K562 (cell line): ENCODE data around the gene IKBKG. TPM values are rescaled to one million over a fixed set of nuclear protein-coding genes. Genes with fewer than 3 reads are reported as not detected.

Source experiments
- ATAC-seq: fragments of 200-7000 bp; cut with Tn5 transposase; 3 replicates; pipeline ENCODE4 v1.9.1; 2020; ENCODE audit warnings: moderate library complexity
- BruUV-seq: library from RNA; stranded (reverse); fragments of 400-500 nt; replicated peaks from 2 replicates; lab custom pipeline; 2021; lab: Mats Ljungman, UMichigan
- CTCF ChIA-PET: fragments of 300-600 bp; formaldehyde crosslinking; extraction: SDS; loops from one replicate; lab custom pipeline; 2021; ENCODE audit warnings: low intra/inter-chr PET ratio; lab: Yijun Ruan, JAX
- POLR2A ChIA-PET: fragments of 300-600, 350-650 bp; sonication (Branson Sonifier 250); formaldehyde crosslinking; extraction: SDS; loops from one replicate; lab custom pipeline; 2021; ENCODE audit warnings: antibody characterized with exemption, inconsistent platforms; lab: Yijun Ruan, JAX
- DNase-seq, 4 experiments: peaks; one replicate each; pipeline versions ENCODE4 v3.0.0 to v3.0.0-alpha.2; 2011 to 2018; ENCODE audit warnings: low spot score in 3 of 4, mixed read lengths in 3 of 4; ENCODE audit errors: extremely low read depth in 1 of 4
- FAIRE-seq: peaks from 2 replicates; lab custom pipeline; 2011; peaks lifted over from hg19 to GRCh38; lab: Jason Lieb, UNC
- H2AFZ ChIP-seq: 2 replicates; pipeline ENCODE4 v1.6.0; 2011; ENCODE audit warnings: low read depth, low read length, control low read depth, inconsistent platforms
- H3K27ac ChIP-seq: fragments of 200-600 bp; 3 replicates; pipeline ENCODE4 v1.8.0; 2011; ENCODE audit warnings: low read depth, mild to moderate bottlenecking, control low read depth, inconsistent platforms, low read length, moderate library complexity, mixed read lengths; ENCODE audit errors: extremely low read depth
- H3K27me3 ChIP-seq, 2 experiments: fragments of 300-600 bp in 1 of 2; 2 replicates in 1 of 2; 3 replicates in 1 of 2; pipeline versions ENCODE4 v1.6.0 to v1.8.0; 2011; ENCODE audit warnings: inconsistent platforms in 2 of 2, low read length in 2 of 2, mild to moderate bottlenecking in 1 of 2, mixed read lengths in 1 of 2, moderate library complexity in 1 of 2; ENCODE audit not compliant: control insufficient read depth in 2 of 2, insufficient read depth in 2 of 2
- H3K36me3 ChIP-seq: fragments of 300-600 bp; 3 replicates; pipeline ENCODE4 v1.8.0; 2011; ENCODE audit warnings: mild to moderate bottlenecking, low read length, inconsistent platforms; ENCODE audit not compliant: control insufficient read depth, insufficient read depth
- H3K4me1 ChIP-seq, 2 experiments: fragments of 200-600 bp in 1 of 2; replicated peaks in 1 of 2; 2 replicates in 1 of 2; 3 replicates in 1 of 2; pipeline versions ENCODE4 v1.5.1 to v1.8.0; 2011; ENCODE audit warnings: inconsistent platforms in 2 of 2, low read length in 2 of 2, mild to moderate bottlenecking in 1 of 2, mixed read lengths in 1 of 2, moderate library complexity in 1 of 2; ENCODE audit not compliant: control insufficient read depth in 2 of 2, insufficient read depth in 2 of 2
- H3K4me2 ChIP-seq: 2 replicates; pipeline ENCODE4 v1.6.1; 2011; ENCODE audit warnings: low read length, control low read depth, inconsistent platforms, mixed read lengths; ENCODE audit not compliant: insufficient read depth
- H3K4me3 ChIP-seq: fragments of 200-600 bp; sonication (generic), shearing (Covaris generic); 2 replicates; pipeline ENCODE4 v1.5.1; 2016; ENCODE audit warnings: control low read depth, inconsistent platforms
- H3K79me2 ChIP-seq: fragments of 200-600 bp; 3 replicates; pipeline ENCODE4 v1.8.0; 2011; ENCODE audit warnings: low read length, inconsistent platforms; ENCODE audit not compliant: control insufficient read depth, insufficient read depth
- H3K9ac ChIP-seq, 2 experiments: 2 replicates each; pipeline versions ENCODE4 v1.6.0 to v1.6.1; 2011; ENCODE audit warnings: low read depth in 2 of 2, low read length in 2 of 2, control low read depth in 1 of 2, inconsistent platforms in 1 of 2, mild to moderate bottlenecking in 1 of 2, mixed read lengths in 1 of 2; ENCODE audit not compliant: insufficient read depth in 1 of 2
- H3K9me1 ChIP-seq: one replicate; pipeline ENCODE4 v1.6.0; 2011; ENCODE audit warnings: inconsistent platforms, mild to moderate bottlenecking, low read length, moderate library complexity; ENCODE audit not compliant: control insufficient read depth, insufficient read depth
- H3K9me3 ChIP-seq: replicated peaks from 2 replicates; pipeline ENCODE4 v1.5.1; 2011; ENCODE audit warnings: low read depth, low read length, inconsistent platforms; ENCODE audit not compliant: control insufficient read depth, insufficient read depth
- H4K20me1 ChIP-seq: replicated peaks from 2 replicates; pipeline ENCODE4 v1.6.1; 2011; ENCODE audit warnings: low read length, inconsistent platforms, mixed read lengths; ENCODE audit not compliant: control insufficient read depth, insufficient read depth
- EP400 ChIP-seq: fragments of 450-650 bp; IDR thresholded peaks from 2 replicates; pipeline ENCODE4 v1.6.1; 2017; ENCODE audit warnings: antibody characterized with exemption, mild to moderate bottlenecking, moderate library complexity
- JUND ChIP-seq, 2 experiments: IDR thresholded peaks; 2 replicates in 1 of 2; 3 replicates in 1 of 2; pipeline ENCODE4 v1.6.1; 2011; ENCODE audit warnings: borderline replicate concordance in 2 of 2, low read depth in 2 of 2, low read length in 2 of 2, improper control_type of control experiment in 1 of 2, missing biosample characterization in 1 of 2, missing genetic modification characterization in 1 of 2, missing genetic modification reagents in 1 of 2
- WGBS: fragments of 100-300 bp; shearing (Covaris generic); methylation state at CpG from one replicate; pipeline ENCODE4 v1.1.6; 2016; ENCODE audit warnings: low coverage, mixed read lengths; ENCODE audit not compliant: insufficient coverage; ENCODE audit errors: missing lambda C conversion rate; 5-methylcytosine and 5-hydroxymethylcytosine counted together
- in situ Hi-C: fragments of 300-500 bp; cut with MboI; formaldehyde crosslinking; loops from 4 replicates; pipeline ENCODE4 v1.15.0; 2018; ENCODE audit warnings: inconsistent platforms, mixed read lengths
- intact Hi-C: fragments of 100-400 bp; cut with micrococcal nuclease; formaldehyde crosslinking; loops from 2 replicates; pipeline ENCODE4 v1.14.2; 2022
- polyA plus RNA-seq, 8 experiments: library from polyadenylated mRNA; depleted of rRNA in 4 of 8; stranded (reverse) in 5 of 8; unstranded in 3 of 8; fragments of >200 nt; fragmentation: Nextera tagmentation in 2 of 8; fragmentation: Illumina TruSeq in 1 of 8; extraction: Ambion mirVana in 2 of 8; extraction: Trizol in 1 of 8; gene quantifications; 2 replicates each; pipeline versions ENCODE4 v1.2.1 to v1.2.3, GENCODE V29; 2011 to 2014; ENCODE audit warnings: inconsistent platforms in 1 of 8, missing spikeins in 1 of 8
- total RNA-seq, 7 experiments: library from RNA; depleted of rRNA in 6 of 7; stranded (reverse); fragments of >200 nt in 6 of 7; fragmentation: Illumina TruSeq in 2 of 7; extraction: Trizol in 2 of 7; gene quantifications; 2 replicates each; pipeline versions ENCODE4 v1.2.1 to v1.2.3, GENCODE V29; 2011 to 2021; ENCODE audit warnings: low replicate concordance in 1 of 7
- TF ChIP-seq, protein P1 (sequence below): sonication (generic); formaldehyde crosslinking; IDR thresholded peaks from 2 replicates; pipeline ENCODE4 v1.8.0; 2022; ENCODE audit warnings: missing genetic modification reagents, mild to moderate bottlenecking, borderline replicate concordance
- TF ChIP-seq, protein P2 (sequence below), 2 experiments: IDR thresholded peaks; 2 replicates each; pipeline ENCODE4 v1.6.1; 2012; ENCODE audit warnings: improper control_type of control experiment in 2 of 2, low read depth in 2 of 2, low read length in 2 of 2, borderline replicate concordance in 1 of 2

Gene IKBKG
- total and polyA plus RNA-seq, 9 of the 15 experiments (the other 6 are each of a cell fraction or from before 2014, with no cell fraction given) = 0.68 to 60.0 (median 21.9) TPM

- TF ChIP-seq, protein P1, sequence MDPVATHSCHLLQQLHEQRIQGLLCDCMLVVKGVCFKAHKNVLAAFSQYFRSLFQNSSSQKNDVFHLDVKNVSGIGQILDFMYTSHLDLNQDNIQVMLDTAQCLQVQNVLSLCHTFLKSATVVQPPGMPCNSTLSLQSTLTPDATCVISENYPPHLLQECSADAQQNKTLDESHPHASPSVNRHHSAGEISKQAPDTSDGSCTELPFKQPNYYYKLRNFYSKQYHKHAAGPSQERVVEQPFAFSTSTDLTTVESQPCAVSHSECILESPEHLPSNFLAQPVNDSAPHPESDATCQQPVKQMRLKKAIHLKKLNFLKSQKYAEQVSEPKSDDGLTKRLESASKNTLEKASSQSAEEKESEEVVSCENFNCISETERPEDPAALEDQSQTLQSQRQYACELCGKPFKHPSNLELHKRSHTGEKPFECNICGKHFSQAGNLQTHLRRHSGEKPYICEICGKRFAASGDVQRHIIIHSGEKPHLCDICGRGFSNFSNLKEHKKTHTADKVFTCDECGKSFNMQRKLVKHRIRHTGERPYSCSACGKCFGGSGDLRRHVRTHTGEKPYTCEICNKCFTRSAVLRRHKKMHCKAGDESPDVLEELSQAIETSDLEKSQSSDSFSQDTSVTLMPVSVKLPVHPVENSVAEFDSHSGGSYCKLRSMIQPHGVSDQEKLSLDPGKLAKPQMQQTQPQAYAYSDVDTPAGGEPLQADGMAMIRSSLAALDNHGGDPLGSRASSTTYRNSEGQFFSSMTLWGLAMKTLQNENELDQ = peak; percentile 65; the same call in 1 of the 2 replicates
- peak; percentile 14; the same call in 1 of the 2 replicates for TF ChIP-seq EP400
Measured at GRCh38 chrX:154515090-154515965, 32.1 kb upstream of the IKBKG start (continued).

- Histone ChIP-seq H3K9me3 (no peaks in the 10 kb centered on the region), H3K27me3 (no peaks in the 10 kb centered on the region), H3K9me1 (no peaks in the 10 kb centered on the region), H3K79me2 (peaks cover 25% of the 10 kb centered on the region), H2AFZ (peak within 1 kb of the TSS; percentile 98), H3K27ac (peak within 1 kb of the TSS; percentile 94), H3K4me1 (peaks cover 18 to 40% of the 10 kb centered on the region in 2 experiments; a peak in 4 of 5 replicates), H4K20me1 (no peaks in the 10 kb centered on the region; the same call in 1 of the 2 replicates), H3K4me2 (peak within 1 kb of the TSS; percentile 99), H3K4me3 (peak within 1 kb of the TSS; percentile 89), H3K36me3 (peaks cover 15% of the 10 kb centered on the region; the same call in 2 of the 3 replicates), H3K9ac (peak within 1 kb of the TSS; percentile 89 to 98)
- DNase-seq (peak; percentile 90 to 93 (median 90)), ATAC-seq (peak; percentile 95), FAIRE-seq (peak; percentile 90)
- in situ Hi-C loops = no loop called here
- BruUV-seq = no TSS peak
- 0% methylated on average over 11 of the region's 59 CpGs for WGBS
- ChIA-PET CTCF (interaction anchor here (0.6 kb wide), 1 partner anchor 427 kb away, joined by 4 read pairs; no protein-coding TSS in a partner anchor), POLR2A (interaction anchor here (0.6 to 1.7 kb wide), 9 partner anchors 10 to 148 kb away, joined by 3 to 8 read pairs (median 3); partner anchors contain the start of gene SLC10A3)
- intact Hi-C loops = loop anchor here (5.0 kb wide), 1 partner anchor 34 kb away; no protein-coding TSS in a partner anchor
- peak; percentile 28; the same call in 1 of the 2 replicates for TF ChIP-seq JUND (IDR thresholded peaks at IDR 0.05; ENCODE audit: borderline replicate concordance, low read depth, low read length)
- TF ChIP-seq JUND (tag; IDR thresholded peaks at IDR 0.05; ENCODE audit: borderline replicate concordance, low read depth, low read length) = 0 out of 3 replicates have a peak, but pooled peaks have one; percentile 43
- TF ChIP-seq, protein P2, sequence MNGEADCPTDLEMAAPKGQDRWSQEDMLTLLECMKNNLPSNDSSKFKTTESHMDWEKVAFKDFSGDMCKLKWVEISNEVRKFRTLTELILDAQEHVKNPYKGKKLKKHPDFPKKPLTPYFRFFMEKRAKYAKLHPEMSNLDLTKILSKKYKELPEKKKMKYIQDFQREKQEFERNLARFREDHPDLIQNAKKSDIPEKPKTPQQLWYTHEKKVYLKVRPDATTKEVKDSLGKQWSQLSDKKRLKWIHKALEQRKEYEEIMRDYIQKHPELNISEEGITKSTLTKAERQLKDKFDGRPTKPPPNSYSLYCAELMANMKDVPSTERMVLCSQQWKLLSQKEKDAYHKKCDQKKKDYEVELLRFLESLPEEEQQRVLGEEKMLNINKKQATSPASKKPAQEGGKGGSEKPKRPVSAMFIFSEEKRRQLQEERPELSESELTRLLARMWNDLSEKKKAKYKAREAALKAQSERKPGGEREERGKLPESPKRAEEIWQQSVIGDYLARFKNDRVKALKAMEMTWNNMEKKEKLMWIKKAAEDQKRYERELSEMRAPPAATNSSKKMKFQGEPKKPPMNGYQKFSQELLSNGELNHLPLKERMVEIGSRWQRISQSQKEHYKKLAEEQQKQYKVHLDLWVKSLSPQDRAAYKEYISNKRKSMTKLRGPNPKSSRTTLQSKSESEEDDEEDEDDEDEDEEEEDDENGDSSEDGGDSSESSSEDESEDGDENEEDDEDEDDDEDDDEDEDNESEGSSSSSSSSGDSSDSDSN (IDR thresholded peaks at IDR 0.05; ENCODE audit: borderline replicate concordance in 1 of 2, low read depth in 2 of 2, low read length in 2 of 2) = peak; percentile 82 to 89; a peak in 2 of 4 replicates
Measured at GRCh38 chrX:154515966-154516655, 31.3 kb upstream of the IKBKG start, which contains the start of gene FAM3A. Gene FAM3A, minus strand, starts transcription at chrX:154516232. Its CDS starts 460 bp downstream, at chrX:154515772.
